DND-41 (cell line): ENCODE data around the gene ELMO2.

Experiments used
- ATAC-seq: fragments of 200-7000 bp; cut with Tn5 transposase; 3 replicates; pipeline ENCODE4 v1.9.1; 2021; ENCODE audit warnings: low read depth; ENCODE audit not compliant: insufficient read depth
- DNase-seq: peaks from one replicate; pipeline ENCODE4 v3.0.0-alpha.2; 2020
- H2AFZ ChIP-seq: 2 replicates; pipeline ENCODE4 v1.6.0; 2012; ENCODE audit warnings: low read depth, low read length
- H3K27ac ChIP-seq: 2 replicates; pipeline ENCODE4 v1.5.1; 2012; ENCODE audit warnings: low read length, inconsistent platforms
- H3K27me3 ChIP-seq: fragments of 200-600 bp; sonication (generic); 2 replicates; pipeline ENCODE4 v1.6.0; 2012; ENCODE audit warnings: low read length, mild to moderate bottlenecking, inconsistent platforms; ENCODE audit not compliant: insufficient read depth, poor library complexity
- H3K36me3 ChIP-seq: 2 replicates; pipeline ENCODE4 v1.5.1; 2012; ENCODE audit warnings: low read length, inconsistent platforms; ENCODE audit not compliant: insufficient read depth
- H3K4me1 ChIP-seq: 2 replicates; pipeline ENCODE4 v1.5.1; 2012; ENCODE audit warnings: mild to moderate bottlenecking, low read length; ENCODE audit not compliant: insufficient read depth
- H3K4me2 ChIP-seq: 2 replicates; pipeline ENCODE4 v1.6.0; 2012; ENCODE audit warnings: mild to moderate bottlenecking, moderate library complexity, low read length, inconsistent platforms; ENCODE audit not compliant: insufficient read depth
- H3K4me3 ChIP-seq, 2 experiments: fragments of 200-600 bp in 1 of 2; shearing (Covaris generic) in 1 of 2; 2 replicates each; pipeline ENCODE4 v1.5.1; 2012 to 2016; ENCODE audit warnings: inconsistent platforms in 2 of 2, low read length in 2 of 2, mild to moderate bottlenecking in 2 of 2, low read depth in 1 of 2, moderate library complexity in 1 of 2
- H3K79me2 ChIP-seq: 2 replicates; pipeline ENCODE4 v1.6.0; 2012; ENCODE audit warnings: low read length, inconsistent platforms; ENCODE audit not compliant: insufficient read depth
- H3K9ac ChIP-seq: 2 replicates; pipeline ENCODE4 v1.6.0; 2012; ENCODE audit warnings: low read depth, mild to moderate bottlenecking, inconsistent platforms, low read length, moderate library complexity
- H3K9me3 ChIP-seq: 2 replicates; pipeline ENCODE4 v1.5.1; 2012; ENCODE audit warnings: low read length, moderate library complexity, mild to moderate bottlenecking, inconsistent platforms; ENCODE audit not compliant: insufficient read depth, severe bottlenecking
- H4K20me1 ChIP-seq: 2 replicates; pipeline ENCODE4 v1.6.0; 2012; ENCODE audit warnings: low read length; ENCODE audit not compliant: insufficient read depth
- CTCF ChIP-seq: IDR thresholded peaks from 2 replicates; pipeline ENCODE4 v1.5.1; 2012; ENCODE audit warnings: borderline replicate concordance, low read length, moderate library complexity, mild to moderate bottlenecking; ENCODE audit not compliant: poor library complexity, severe bottlenecking; ENCODE audit errors: extremely low read depth
- EZH2 ChIP-seq: IDR thresholded peaks from 3 replicates; pipeline ENCODE4 v1.6.1; 2012; ENCODE audit warnings: borderline replicate concordance, low read depth, mild to moderate bottlenecking, moderate library complexity, low read length, inconsistent platforms; ENCODE audit not compliant: severe bottlenecking

Gene ELMO2

GRCh38 chr20:46330831-46331371 lies 75.5 kb downstream of the ELMO2 start:
- H3K4me2 ChIP-seq = no peak overlapping the region
- H3K4me1 ChIP-seq = no peaks in the 10 kb centered on the region
- H2AFZ ChIP-seq = no peak overlapping the region
- no peak for ATAC-seq
- H4K20me1 ChIP-seq = peaks cover 9% of the 10 kb centered on the region; the same call in 1 of the 2 replicates
- H3K27ac ChIP-seq = no peak overlapping the region
- no peak overlapping the region for H3K9ac ChIP-seq
- no peaks in the 10 kb centered on the region for H3K79me2 ChIP-seq
- no peaks in the 10 kb centered on the region for H3K9me3 ChIP-seq
- no peak overlapping the region for H3K4me3 ChIP-seq
- TF ChIP-seq CTCF = no peak
- no peak for TF ChIP-seq EZH2
- peaks cover 24% of the 10 kb centered on the region for H3K27me3 ChIP-seq
- DNase-seq = no peak
- H3K36me3 ChIP-seq = no peaks in the 10 kb centered on the region

- Histone ChIP-seq H4K20me1 (peaks cover 9% of the 10 kb centered on the region; the same call in 1 of the 2 replicates), H3K9ac (no peak overlapping the region), H2AFZ (no peak overlapping the region), H3K79me2 (no peaks in the 10 kb centered on the region), H3K27ac (no peak overlapping the region), H3K4me3 (no peak overlapping the region), H3K4me1 (no peaks in the 10 kb centered on the region), H3K9me3 (no peaks in the 10 kb centered on the region), H3K4me2 (no peak overlapping the region), H3K27me3 (peaks cover 18% of the 10 kb centered on the region), H3K36me3 (no peaks in the 10 kb centered on the region)
- ATAC-seq (peak; percentile 47; the same call in 2 of the 3 replicates), DNase-seq (peak; percentile 20)
- no peak for TF ChIP-seq EZH2
- TF ChIP-seq CTCF = no peak
These were observed 76.2 kb downstream of the ELMO2 start for GRCh38 chr20:46330072-46330763.

GRCh38 chr20:46328200-46328882 lies 78.1 kb downstream of the ELMO2 start:
- no peak overlapping the region for H2AFZ ChIP-seq

More at GRCh38 chr20:46328200-46328882, 78.1 kb downstream of the ELMO2 start:
- Histone ChIP-seq H3K4me2 (no peak overlapping the region), H3K36me3 (no peaks in the 10 kb centered on the region), H3K4me1 (no peaks in the 10 kb centered on the region), H3K27ac (no peak overlapping the region), H3K4me3 (no peak overlapping the region), H3K27me3 (peaks cover 15% of the 10 kb centered on the region), H4K20me1 (peaks cover 5% of the 10 kb centered on the region; the same call in 1 of the 2 replicates), H3K9me3 (no peaks in the 10 kb centered on the region), H3K9ac (no peak overlapping the region), H3K79me2 (no peaks in the 10 kb centered on the region)
- no peak for ATAC-seq
- no peak for TF ChIP-seq CTCF
- TF ChIP-seq EZH2 = no peak
- no peak for DNase-seq
